ENCODE data around the gene TIMP3.

Gene TIMP3

GRCh38 chr22:32888976-32889375 lies 87.5 kb downstream of the TIMP3 start:
- DNase-seq = no peak

GRCh38 chr22:32896891-32897290 lies 95.4 kb downstream of the TIMP3 start:
- DNase-seq = no peak

- DNase-seq = no peak
Observed at GRCh38 chr22:32897400-32897799, 95.9 kb downstream of the TIMP3 start.

- DNase-seq = no peak
Observed at GRCh38 chr22:32900886-32901635, 99.6 kb downstream of the TIMP3 start.

GRCh38 chr22:32901925-32902324 lies 100.4 kb downstream of the TIMP3 start:
- DNase-seq = no peak

- no peak for DNase-seq
Observed at GRCh38 chr22:32903507-32903906, 102.0 kb downstream of the TIMP3 start.

- DNase-seq = no peak
Observed at GRCh38 chr22:32904044-32904443, 102.5 kb downstream of the TIMP3 start.

GRCh38 chr22:32905400-32905799 lies 103.9 kb downstream of the TIMP3 start:
- no peak for DNase-seq

- DNase-seq = no peak
Observed at GRCh38 chr22:32909581-32910428, 108.3 kb downstream of the TIMP3 start.

GRCh38 chr22:32910429-32910772 lies 108.9 kb downstream of the TIMP3 start:
- no peak for DNase-seq

- no peak for DNase-seq
Observed at GRCh38 chr22:32911503-32911902, 110.0 kb downstream of the TIMP3 start.
